ENCODE measurements around the gene PSG6. TPM values are rescaled to one million over a fixed set of nuclear protein-coding genes. Genes with fewer than 3 reads are reported as not detected.
A peak's percentile ranks its signal among the peaks of the same experiment; 100 is the strongest.
"Not testable (repeated sequence)": the region's sequence is repeated elsewhere in the genome, so short reads cannot be mapped to it uniquely, and the experiment has no call there.

Gene PSG6
- polyA plus RNA-seq, 1 experiment: not detected

- H3K27me3 ChIP-seq (ENCODE audit: control insufficient read depth, insufficient read depth, low read length): no peaks in the 10 kb centered on the region
- no peak for DNase-seq (ENCODE audit: low read depth, low spot score)
- no peak for TF ChIP-seq CTCF (IDR thresholded peaks at IDR 0.05; ENCODE audit: low read depth, low read length)
- CTCF ChIA-PET: interaction anchor here (0.6 kb wide), 1 partner anchor 67 kb away, joined by 10 read pairs; no protein-coding TSS in a partner anchor
- POLR2A ChIA-PET: no interaction called here
- peaks cover 13% of the 10 kb centered on the region for H3K9me3 ChIP-seq (ENCODE audit: control insufficient read depth, insufficient read depth, low read length)
- no peak overlapping the region for H3K27ac ChIP-seq (ENCODE audit: low read depth, low read length)
- no peak overlapping the region for H3K4me3 ChIP-seq (ENCODE audit: low read depth, low read length)
Observed at GRCh38 chr19:42919757-42920079, 2.0 kb upstream of the PSG6 start.

GRCh38 chr19:42919070-42919756, 1.5 kb upstream of the PSG6 start:
- H3K4me3 ChIP-seq (ENCODE audit: low read depth, low read length); POLR2A ChIA-PET; H3K27ac ChIP-seq (ENCODE audit: low read depth, low read length); H3K27me3 ChIP-seq (ENCODE audit: control insufficient read depth, insufficient read depth, low read length); DNase-seq (ENCODE audit: low read depth, low spot score): not testable (repeated sequence)
- TF ChIP-seq CTCF (IDR thresholded peaks at IDR 0.05; ENCODE audit: low read depth, low read length): peak; percentile 29
- peaks cover 13% of the 10 kb centered on the region for H3K9me3 ChIP-seq (ENCODE audit: control insufficient read depth, insufficient read depth, low read length)
- CTCF ChIA-PET: interaction anchor here (0.6 kb wide), 1 partner anchor 67 kb away, joined by 10 read pairs; no protein-coding TSS in a partner anchor

- CTCF ChIA-PET; H3K27me3 ChIP-seq (ENCODE audit: control insufficient read depth, insufficient read depth, low read length); H3K4me3 ChIP-seq (ENCODE audit: low read depth, low read length); POLR2A ChIA-PET; DNase-seq (ENCODE audit: low read depth, low spot score); H3K27ac ChIP-seq (ENCODE audit: low read depth, low read length): not testable (repeated sequence)
- H3K9me3 ChIP-seq (ENCODE audit: control insufficient read depth, insufficient read depth, low read length): peaks cover 13% of the 10 kb centered on the region
Observed at GRCh38 chr19:42918377-42919069, 829 bp upstream of the PSG6 start.

- peaks cover 13% of the 10 kb centered on the region for H3K9me3 ChIP-seq (ENCODE audit: control insufficient read depth, insufficient read depth, low read length)
- DNase-seq (ENCODE audit: low read depth, low spot score); POLR2A ChIA-PET; H3K27ac ChIP-seq (ENCODE audit: low read depth, low read length); H3K4me3 ChIP-seq (ENCODE audit: low read depth, low read length); CTCF ChIA-PET; H3K27me3 ChIP-seq (ENCODE audit: control insufficient read depth, insufficient read depth, low read length): not testable (repeated sequence)
Observed at GRCh38 chr19:42916931-42917330, 763 bp downstream of the PSG6 start.

- POLR2A ChIA-PET; H3K9me3 ChIP-seq (ENCODE audit: control insufficient read depth, insufficient read depth, low read length); DNase-seq (ENCODE audit: low read depth, low spot score); H3K27ac ChIP-seq (ENCODE audit: low read depth, low read length); H3K27me3 ChIP-seq (ENCODE audit: control insufficient read depth, insufficient read depth, low read length); H3K4me3 ChIP-seq (ENCODE audit: low read depth, low read length); CTCF ChIA-PET: not testable (repeated sequence)
Observed at GRCh38 chr19:42913516-42913915, 4.2 kb downstream of the PSG6 start.

- DNase-seq (ENCODE audit: low read depth, low spot score); H3K27ac ChIP-seq (ENCODE audit: low read depth, low read length); POLR2A ChIA-PET; H3K9me3 ChIP-seq (ENCODE audit: control insufficient read depth, insufficient read depth, low read length); H3K27me3 ChIP-seq (ENCODE audit: control insufficient read depth, insufficient read depth, low read length); H3K4me3 ChIP-seq (ENCODE audit: low read depth, low read length); CTCF ChIA-PET: not testable (repeated sequence)
Observed at GRCh38 chr19:42912941-42913340, 4.8 kb downstream of the PSG6 start.

- CTCF ChIA-PET; DNase-seq (ENCODE audit: low read depth, low spot score); H3K27me3 ChIP-seq (ENCODE audit: control insufficient read depth, insufficient read depth, low read length); H3K4me3 ChIP-seq (ENCODE audit: low read depth, low read length); H3K9me3 ChIP-seq (ENCODE audit: control insufficient read depth, insufficient read depth, low read length); POLR2A ChIA-PET; H3K27ac ChIP-seq (ENCODE audit: low read depth, low read length): not testable (repeated sequence)
Observed at GRCh38 chr19:42911731-42912130, 6.0 kb downstream of the PSG6 start.

GRCh38 chr19:42906162-42906561, 11.5 kb downstream of the PSG6 start:
- not testable (repeated sequence) for H3K27ac ChIP-seq (ENCODE audit: low read depth, low read length); H3K27me3 ChIP-seq (ENCODE audit: control insufficient read depth, insufficient read depth, low read length); H3K4me3 ChIP-seq (ENCODE audit: low read depth, low read length); H3K9me3 ChIP-seq (ENCODE audit: control insufficient read depth, insufficient read depth, low read length); DNase-seq (ENCODE audit: low read depth, low spot score)
- ChIA-PET CTCF (interaction anchor here (0.6 kb wide), 1 partner anchor 11 kb away, joined by 3 read pairs; no protein-coding TSS in a partner anchor), POLR2A (interaction anchor here (0.6 kb wide), 1 partner anchor 58 kb away, joined by 4 read pairs; no protein-coding TSS in a partner anchor)

GRCh38 chr19:42900561-42900960, 17.1 kb downstream of the PSG6 start:
- DNase-seq (ENCODE audit: low read depth, low spot score); CTCF ChIA-PET; H3K27ac ChIP-seq (ENCODE audit: low read depth, low read length); H3K9me3 ChIP-seq (ENCODE audit: control insufficient read depth, insufficient read depth, low read length); POLR2A ChIA-PET; H3K4me3 ChIP-seq (ENCODE audit: low read depth, low read length); H3K27me3 ChIP-seq (ENCODE audit: control insufficient read depth, insufficient read depth, low read length): not testable (repeated sequence)

GRCh38 chr19:42899674-42900073, 18.0 kb downstream of the PSG6 start:
- H3K27me3 ChIP-seq (ENCODE audit: control insufficient read depth, insufficient read depth, low read length); CTCF ChIA-PET; H3K9me3 ChIP-seq (ENCODE audit: control insufficient read depth, insufficient read depth, low read length); H3K4me3 ChIP-seq (ENCODE audit: low read depth, low read length); DNase-seq (ENCODE audit: low read depth, low spot score); POLR2A ChIA-PET: not testable (repeated sequence)
- H3K27ac ChIP-seq (ENCODE audit: low read depth, low read length): peak overlapping the region; percentile 39
